Measurements from ENCODE around the gene GPR107.

GPR107 gene

GRCh38 chr9:130188860-130189481 is 135.3 kb downstream of the GPR107 start:
- DNase-seq: no peak

All from NCI-H2171 treated with DMSO at 0.1 percent for 48 hours (cell line).